ENCODE results near the gene POLE. TPM values are rescaled to one million over a fixed set of nuclear protein-coding genes. Genes with fewer than 3 reads are reported as not detected.

POLE gene
- total RNA-seq, 4 donors from 2014 or later, result 28.2 to 98.5 (median 30.0) TPM

DNA sequence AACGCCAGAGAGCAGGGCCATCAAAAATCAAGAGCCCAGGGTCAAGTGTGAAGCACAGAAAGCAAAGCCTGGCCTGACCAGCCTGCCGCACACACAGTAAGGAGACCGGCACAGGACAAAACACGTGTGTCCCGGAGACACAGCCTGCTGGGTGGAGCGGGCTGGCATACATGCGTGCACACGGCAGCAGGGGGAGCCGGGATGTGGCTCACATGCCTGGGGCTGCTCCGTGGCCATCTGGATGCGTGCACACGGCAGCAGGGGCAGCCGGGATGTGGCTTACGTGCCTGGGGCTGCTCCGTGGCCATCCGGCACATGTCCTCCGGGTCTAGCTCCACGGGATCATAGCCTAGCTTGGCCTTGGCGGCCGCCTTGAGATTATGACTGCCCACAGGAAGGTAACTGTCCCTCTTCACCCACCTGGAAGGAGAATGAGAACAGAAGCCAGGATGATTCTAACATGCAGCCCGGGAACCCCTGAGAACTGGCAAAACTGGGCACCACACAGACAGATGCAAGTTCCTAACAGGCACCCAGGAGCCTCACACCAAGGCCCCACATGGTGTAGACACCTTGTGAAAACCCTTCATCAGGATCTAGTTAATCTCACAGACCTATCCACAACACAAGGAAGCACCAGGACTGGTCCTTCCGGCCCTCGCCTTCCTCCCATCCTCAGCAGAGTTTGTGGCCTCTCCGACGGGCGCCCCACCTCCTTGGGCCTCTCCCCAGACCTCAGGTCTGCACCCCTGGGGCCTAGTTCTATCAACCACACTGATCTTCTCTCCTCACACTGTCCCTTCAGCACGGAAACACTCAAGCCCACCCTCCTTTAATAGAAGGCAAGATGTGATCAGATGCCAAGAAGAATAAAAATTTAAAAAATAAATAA is 13.6 kb downstream of the POLE start:
- TF ChIP-seq, protein P1, sequence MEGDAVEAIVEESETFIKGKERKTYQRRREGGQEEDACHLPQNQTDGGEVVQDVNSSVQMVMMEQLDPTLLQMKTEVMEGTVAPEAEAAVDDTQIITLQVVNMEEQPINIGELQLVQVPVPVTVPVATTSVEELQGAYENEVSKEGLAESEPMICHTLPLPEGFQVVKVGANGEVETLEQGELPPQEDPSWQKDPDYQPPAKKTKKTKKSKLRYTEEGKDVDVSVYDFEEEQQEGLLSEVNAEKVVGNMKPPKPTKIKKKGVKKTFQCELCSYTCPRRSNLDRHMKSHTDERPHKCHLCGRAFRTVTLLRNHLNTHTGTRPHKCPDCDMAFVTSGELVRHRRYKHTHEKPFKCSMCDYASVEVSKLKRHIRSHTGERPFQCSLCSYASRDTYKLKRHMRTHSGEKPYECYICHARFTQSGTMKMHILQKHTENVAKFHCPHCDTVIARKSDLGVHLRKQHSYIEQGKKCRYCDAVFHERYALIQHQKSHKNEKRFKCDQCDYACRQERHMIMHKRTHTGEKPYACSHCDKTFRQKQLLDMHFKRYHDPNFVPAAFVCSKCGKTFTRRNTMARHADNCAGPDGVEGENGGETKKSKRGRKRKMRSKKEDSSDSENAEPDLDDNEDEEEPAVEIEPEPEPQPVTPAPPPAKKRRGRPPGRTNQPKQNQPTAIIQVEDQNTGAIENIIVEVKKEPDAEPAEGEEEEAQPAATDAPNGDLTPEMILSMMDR (IDR thresholded peaks at IDR 0.05; ENCODE audit: low read depth), result no peak

DNA sequence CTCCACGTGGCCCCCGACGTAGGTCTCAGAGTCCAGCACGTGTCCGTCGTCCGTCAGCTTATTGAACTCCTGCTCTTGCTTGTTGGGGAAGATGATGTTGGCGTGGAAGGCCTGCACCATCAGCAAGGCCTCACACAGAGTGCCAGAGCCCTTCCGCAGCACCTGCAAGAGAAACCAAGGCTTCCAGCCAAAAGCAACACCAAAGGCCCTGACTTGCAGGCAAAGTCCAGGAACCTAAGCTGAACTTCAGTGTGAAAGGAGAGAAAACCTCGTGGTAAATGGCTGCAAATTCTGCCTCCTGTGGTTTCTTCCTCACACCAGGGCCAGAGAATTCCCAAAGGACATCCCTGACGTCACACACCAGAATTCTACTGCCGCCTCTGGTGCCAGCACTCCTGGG is 14.5 kb downstream of the POLE start:
- TF ChIP-seq, protein P1 (IDR thresholded peaks at IDR 0.05; ENCODE audit: low read depth), result no peak

GRCh38 chr12:132672116-132672515 is 15.0 kb downstream of the POLE start:
- TF ChIP-seq, protein P1 (IDR thresholded peaks at IDR 0.05; ENCODE audit: low read depth), result no peak

DNA sequence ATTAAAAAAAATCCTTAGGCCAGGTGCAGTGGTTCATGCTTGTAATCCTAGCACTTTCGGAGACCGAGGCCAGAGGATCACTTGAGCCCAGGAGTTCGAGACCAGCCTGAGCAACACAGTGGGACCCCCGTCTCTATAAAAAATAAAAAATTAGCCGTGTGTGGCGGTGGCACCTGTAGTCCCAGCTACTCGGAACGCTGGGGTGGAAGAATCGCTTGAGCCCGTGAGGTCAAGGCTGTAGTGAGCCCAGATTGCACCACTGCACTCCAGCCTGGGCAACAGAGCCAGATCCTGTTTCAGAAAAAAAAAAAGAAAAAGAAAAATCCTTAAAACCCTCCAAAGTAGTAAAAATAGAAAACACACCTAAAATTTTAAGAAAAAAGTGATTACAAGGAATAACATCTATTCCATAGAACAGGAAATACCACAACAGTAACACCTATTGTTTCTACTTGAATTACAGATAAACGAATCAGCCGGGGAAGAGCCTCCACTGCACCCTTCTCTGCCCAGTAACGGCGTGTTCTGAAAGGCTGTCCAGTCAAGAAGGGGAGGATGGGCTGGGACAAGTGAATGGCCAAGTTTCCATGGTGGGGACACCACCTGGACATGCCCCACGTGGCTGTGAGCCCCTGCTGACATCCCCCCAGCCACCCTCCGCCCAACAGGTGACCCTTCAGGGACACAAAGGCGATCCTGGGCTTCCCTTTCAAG is 17.8 kb downstream of the POLE start:
- TF ChIP-seq, protein P1 (IDR thresholded peaks at IDR 0.05; ENCODE audit: low read depth), result no peak

GRCh38 chr12:132668191-132669088 is 18.7 kb downstream of the POLE start:
- TF ChIP-seq, protein P1 (IDR thresholded peaks at IDR 0.05; ENCODE audit: low read depth), result no peak

DNA sequence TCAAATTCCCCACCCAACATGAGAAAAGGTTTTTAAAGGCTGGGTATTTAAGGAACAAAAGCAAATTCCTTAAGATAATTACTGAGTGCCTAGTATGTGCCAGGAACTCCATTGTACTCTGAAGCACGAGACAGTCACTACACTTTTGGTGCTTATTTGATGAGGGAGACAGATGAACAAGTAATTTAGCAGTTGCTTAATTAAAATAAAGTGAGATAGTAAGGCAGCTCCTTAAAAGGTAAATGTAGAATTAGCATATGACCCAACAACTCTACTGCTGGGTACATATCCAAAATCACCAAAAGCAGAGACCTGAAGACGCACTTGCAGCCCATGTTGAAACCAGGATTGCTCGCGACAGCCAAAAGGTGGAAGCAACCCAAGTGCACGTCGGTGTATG is 21.3 kb downstream of the POLE start:
- TF ChIP-seq, protein P1 (IDR thresholded peaks at IDR 0.05; ENCODE audit: low read depth), result no peak

Data from subcutaneous adipose tissue (tissue), 4 donors.